HepG2 (cell line): ENCODE data around the gene SLC35B2. TPM values are rescaled to one million over a fixed set of nuclear protein-coding genes. Genes with fewer than 3 reads are reported as not detected.

Experiments used
- DNMT3B ChIP-seq: conservative IDR thresholded peaks from 2 replicates; pipeline ENCODE4 v1.6.1; 2016; ENCODE audit warnings: missing biosample characterization, control low read depth
- GABPA ChIP-seq, 2 experiments: IDR thresholded peaks; 2 replicates each; pipeline ENCODE4 v1.6.1; 2011 to 2016; ENCODE audit warnings: low read depth in 2 of 2, low read length in 1 of 2, missing biosample characterization in 1 of 2, missing genetic modification characterization in 1 of 2
- MATR3 ChIP-seq: sonication (generic); formaldehyde crosslinking; IDR thresholded peaks from 2 replicates; pipeline ENCODE4 v1.4.0; 2020; ENCODE audit warnings: missing genetic modification reagents
- PHF21A ChIP-seq: sonication (generic); formaldehyde crosslinking; IDR thresholded peaks from 2 replicates; pipeline ENCODE4 v1.5.0; 2020; ENCODE audit warnings: mild to moderate bottlenecking, missing genetic modification reagents
- SIX1 ChIP-seq: sonication (generic); formaldehyde crosslinking; IDR thresholded peaks from 2 replicates; pipeline ENCODE4 v1.4.0; 2020; ENCODE audit warnings: missing genetic modification reagents, borderline replicate concordance
- SIX4 ChIP-seq: sonication (generic); formaldehyde crosslinking; IDR thresholded peaks from 2 replicates; pipeline ENCODE4 v1.4.0; 2020; ENCODE audit warnings: missing genetic modification reagents
- SRF ChIP-seq: IDR thresholded peaks from 2 replicates; pipeline ENCODE4 v1.6.1; 2011; ENCODE audit warnings: mild to moderate bottlenecking, low read depth, low read length, moderate library complexity
- SRSF4 ChIP-seq: fragments of 200-400 bp; formaldehyde crosslinking; IDR thresholded peaks from one replicate; pipeline ENCODE4 v1.6.1; 2018; ENCODE audit warnings: mild to moderate bottlenecking, low read depth, low read length, moderate library complexity; ENCODE audit not compliant: poor library complexity, severe bottlenecking
- THYN1 ChIP-seq: sonication (generic); formaldehyde crosslinking; IDR thresholded peaks from 2 replicates; pipeline ENCODE4 v1.8.1; 2023; ENCODE audit warnings: low read depth, mild to moderate bottlenecking, moderate library complexity, missing genetic modification reagents, borderline replicate concordance
- U2AF1 ChIP-seq: fragments of 200-400 bp; formaldehyde crosslinking; optimal IDR thresholded peaks from 2 replicates; pipeline ENCODE3; 2017; ENCODE audit warnings: mild to moderate bottlenecking, low read depth, low read length
- ZMYM4 ChIP-seq: sonication (generic); formaldehyde crosslinking; IDR thresholded peaks from 2 replicates; pipeline ENCODE4 v1.8.1; 2023; ENCODE audit warnings: mild to moderate bottlenecking, missing genetic modification reagents
- ZNF282 ChIP-seq: fragments of 450-650 bp; IDR thresholded peaks from 2 replicates; pipeline ENCODE4 v1.6.1; 2018; ENCODE audit not compliant: partially characterized antibody
- ZNF432 ChIP-seq: sonication (generic); formaldehyde crosslinking; IDR thresholded peaks from 2 replicates; pipeline ENCODE4 v1.5.0; 2020; ENCODE audit warnings: missing genetic modification reagents, mild to moderate bottlenecking, borderline replicate concordance
- ZNF652 ChIP-seq: IDR thresholded peaks from 2 replicates; pipeline ENCODE4 v1.6.1; 2016; ENCODE audit warnings: low read depth, borderline replicate concordance
- ZSCAN21 ChIP-seq: sonication (generic); formaldehyde crosslinking; IDR thresholded peaks from 2 replicates; pipeline ENCODE4 v1.8.0; 2022; ENCODE audit warnings: mild to moderate bottlenecking, missing genetic modification reagents, moderate library complexity, borderline replicate concordance
- polyA plus RNA-seq, 8 experiments: library from polyadenylated mRNA; depleted of rRNA in 3 of 8; stranded (reverse) in 7 of 8; unstranded in 1 of 8; fragments of >200 nt; fragmentation: Illumina TruSeq in 4 of 8; extraction: Trizol in 4 of 8; gene quantifications; 2 replicates each; pipeline versions ENCODE4 v1.2.1 to v1.2.3, GENCODE V29; 2011 to 2016; ENCODE audit warnings: low read depth in 4 of 8, missing spikeins in 1 of 8, mixed read lengths in 1 of 8; ENCODE audit not compliant: insufficient read depth in 1 of 8
- total RNA-seq, 5 experiments: library from RNA; depleted of rRNA; stranded (reverse); fragments of >200 nt; fragmentation: Illumina TruSeq; extraction: Trizol; gene quantifications; 2 replicates each; pipeline ENCODE4 v1.2.3, GENCODE V29; 2016; ENCODE audit warnings: low read depth in 1 of 5
- TF ChIP-seq, protein P1 (sequence below): sonication (generic); formaldehyde crosslinking; IDR thresholded peaks from 2 replicates; pipeline ENCODE4 v1.9.0; 2021; ENCODE audit warnings: missing genetic modification reagents, borderline replicate concordance
- TF ChIP-seq, protein P2 (sequence below): sonication (generic); formaldehyde crosslinking; IDR thresholded peaks from 2 replicates; pipeline ENCODE4 v1.4.0; 2020; ENCODE audit warnings: missing genetic modification reagents
- TF ChIP-seq, protein P3 (sequence below): sonication (generic); formaldehyde crosslinking; IDR thresholded peaks from 2 replicates; pipeline ENCODE4 v1.5.0; 2020; ENCODE audit warnings: missing genetic modification reagents
- TF ChIP-seq, protein P4 (sequence below): sonication (generic); formaldehyde crosslinking; IDR thresholded peaks from 2 replicates; pipeline ENCODE4 v1.4.0; 2020; ENCODE audit warnings: mild to moderate bottlenecking, missing genetic modification reagents

The SLC35B2 gene
- total and polyA plus RNA-seq, 2 of the 13 experiments (the other 11 are each of a cell fraction or from before 2014, with no cell fraction given), result 61.1 to 148 TPM

DNA sequence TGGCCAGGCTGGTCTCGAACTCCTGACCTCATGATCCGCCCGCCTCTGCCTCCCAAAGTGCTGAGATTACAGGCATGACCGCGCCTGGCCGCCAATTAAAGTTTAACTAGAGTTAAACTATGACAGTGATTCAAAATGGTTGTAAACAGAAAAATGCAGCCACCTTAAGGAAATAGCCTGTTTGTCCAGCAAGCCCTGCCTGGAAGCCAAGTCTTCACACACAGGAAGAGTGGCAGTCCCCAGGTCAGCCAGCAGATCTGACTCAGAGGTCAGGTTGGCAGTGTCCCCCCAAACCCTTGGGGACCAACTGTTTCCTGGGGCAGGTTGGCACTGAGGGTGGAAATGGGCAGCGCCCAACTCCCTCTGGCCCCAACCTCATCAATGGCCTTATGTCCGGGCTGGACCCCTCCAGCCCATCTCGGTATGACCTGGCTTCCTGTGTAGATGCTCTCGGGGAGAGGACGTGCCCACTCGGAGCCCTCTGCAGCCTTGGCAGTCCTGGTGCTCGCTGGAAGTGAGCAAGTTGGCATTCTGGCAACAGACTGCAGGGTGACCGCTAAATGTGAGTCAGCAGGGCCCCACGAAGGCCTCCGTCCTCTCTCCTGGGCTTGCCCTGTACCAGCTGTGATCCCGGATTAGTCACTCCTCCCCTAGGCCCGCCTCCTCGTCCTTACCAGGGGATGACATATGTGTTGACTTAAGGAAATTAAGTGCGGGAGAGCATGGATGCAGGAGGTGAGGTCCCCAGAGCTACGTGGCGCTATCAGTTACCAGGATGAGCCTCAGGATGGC, 20.1 kb downstream of the SLC35B2 start (continued):
- TF ChIP-seq SIX4 (CRISPR knock-in tag), result no peak
- peak; percentile 86 for TF ChIP-seq ZSCAN21 (CRISPR knock-in tag)
- TF ChIP-seq ZMYM4 (CRISPR knock-in tag), result no peak
- TF ChIP-seq, protein P1, sequence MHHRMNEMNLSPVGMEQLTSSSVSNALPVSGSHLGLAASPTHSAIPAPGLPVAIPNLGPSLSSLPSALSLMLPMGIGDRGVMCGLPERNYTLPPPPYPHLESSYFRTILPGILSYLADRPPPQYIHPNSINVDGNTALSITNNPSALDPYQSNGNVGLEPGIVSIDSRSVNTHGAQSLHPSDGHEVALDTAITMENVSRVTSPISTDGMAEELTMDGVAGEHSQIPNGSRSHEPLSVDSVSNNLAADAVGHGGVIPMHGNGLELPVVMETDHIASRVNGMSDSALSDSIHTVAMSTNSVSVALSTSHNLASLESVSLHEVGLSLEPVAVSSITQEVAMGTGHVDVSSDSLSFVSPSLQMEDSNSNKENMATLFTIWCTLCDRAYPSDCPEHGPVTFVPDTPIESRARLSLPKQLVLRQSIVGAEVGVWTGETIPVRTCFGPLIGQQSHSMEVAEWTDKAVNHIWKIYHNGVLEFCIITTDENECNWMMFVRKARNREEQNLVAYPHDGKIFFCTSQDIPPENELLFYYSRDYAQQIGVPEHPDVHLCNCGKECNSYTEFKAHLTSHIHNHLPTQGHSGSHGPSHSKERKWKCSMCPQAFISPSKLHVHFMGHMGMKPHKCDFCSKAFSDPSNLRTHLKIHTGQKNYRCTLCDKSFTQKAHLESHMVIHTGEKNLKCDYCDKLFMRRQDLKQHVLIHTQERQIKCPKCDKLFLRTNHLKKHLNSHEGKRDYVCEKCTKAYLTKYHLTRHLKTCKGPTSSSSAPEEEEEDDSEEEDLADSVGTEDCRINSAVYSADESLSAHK (CRISPR knock-in tag), result no peak
- TF ChIP-seq THYN1 (CRISPR knock-in tag), result no peak
- TF ChIP-seq U2AF1, result no peak
- no peak for TF ChIP-seq MATR3 (CRISPR knock-in tag)
- TF ChIP-seq PHF21A (CRISPR knock-in tag), result no peak
- TF ChIP-seq GABPA (IDR thresholded peaks at IDR 0.05; ENCODE audit: low read depth, low read length), result no peak
- TF ChIP-seq GABPA (CRISPR knock-in tag; IDR thresholded peaks at IDR 0.05; ENCODE audit: low read depth), result no peak
- TF ChIP-seq SRSF4, result no peak
- TF ChIP-seq, protein P2, sequence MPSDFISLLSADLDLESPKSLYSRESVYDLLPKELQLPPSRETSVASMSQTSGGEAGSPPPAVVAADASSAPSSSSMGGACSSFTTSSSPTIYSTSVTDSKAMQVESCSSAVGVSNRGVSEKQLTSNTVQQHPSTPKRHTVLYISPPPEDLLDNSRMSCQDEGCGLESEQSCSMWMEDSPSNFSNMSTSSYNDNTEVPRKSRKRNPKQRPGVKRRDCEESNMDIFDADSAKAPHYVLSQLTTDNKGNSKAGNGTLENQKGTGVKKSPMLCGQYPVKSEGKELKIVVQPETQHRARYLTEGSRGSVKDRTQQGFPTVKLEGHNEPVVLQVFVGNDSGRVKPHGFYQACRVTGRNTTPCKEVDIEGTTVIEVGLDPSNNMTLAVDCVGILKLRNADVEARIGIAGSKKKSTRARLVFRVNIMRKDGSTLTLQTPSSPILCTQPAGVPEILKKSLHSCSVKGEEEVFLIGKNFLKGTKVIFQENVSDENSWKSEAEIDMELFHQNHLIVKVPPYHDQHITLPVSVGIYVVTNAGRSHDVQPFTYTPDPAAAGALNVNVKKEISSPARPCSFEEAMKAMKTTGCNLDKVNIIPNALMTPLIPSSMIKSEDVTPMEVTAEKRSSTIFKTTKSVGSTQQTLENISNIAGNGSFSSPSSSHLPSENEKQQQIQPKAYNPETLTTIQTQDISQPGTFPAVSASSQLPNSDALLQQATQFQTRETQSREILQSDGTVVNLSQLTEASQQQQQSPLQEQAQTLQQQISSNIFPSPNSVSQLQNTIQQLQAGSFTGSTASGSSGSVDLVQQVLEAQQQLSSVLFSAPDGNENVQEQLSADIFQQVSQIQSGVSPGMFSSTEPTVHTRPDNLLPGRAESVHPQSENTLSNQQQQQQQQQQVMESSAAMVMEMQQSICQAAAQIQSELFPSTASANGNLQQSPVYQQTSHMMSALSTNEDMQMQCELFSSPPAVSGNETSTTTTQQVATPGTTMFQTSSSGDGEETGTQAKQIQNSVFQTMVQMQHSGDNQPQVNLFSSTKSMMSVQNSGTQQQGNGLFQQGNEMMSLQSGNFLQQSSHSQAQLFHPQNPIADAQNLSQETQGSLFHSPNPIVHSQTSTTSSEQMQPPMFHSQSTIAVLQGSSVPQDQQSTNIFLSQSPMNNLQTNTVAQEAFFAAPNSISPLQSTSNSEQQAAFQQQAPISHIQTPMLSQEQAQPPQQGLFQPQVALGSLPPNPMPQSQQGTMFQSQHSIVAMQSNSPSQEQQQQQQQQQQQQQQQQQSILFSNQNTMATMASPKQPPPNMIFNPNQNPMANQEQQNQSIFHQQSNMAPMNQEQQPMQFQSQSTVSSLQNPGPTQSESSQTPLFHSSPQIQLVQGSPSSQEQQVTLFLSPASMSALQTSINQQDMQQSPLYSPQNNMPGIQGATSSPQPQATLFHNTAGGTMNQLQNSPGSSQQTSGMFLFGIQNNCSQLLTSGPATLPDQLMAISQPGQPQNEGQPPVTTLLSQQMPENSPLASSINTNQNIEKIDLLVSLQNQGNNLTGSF (CRISPR knock-in tag), result no peak
- TF ChIP-seq ZNF652 (CRISPR knock-in tag), result no peak
- no peak for TF ChIP-seq ZNF282
- 0 out of 2 replicates have a peak, but pooled peaks have one; percentile 22 for TF ChIP-seq DNMT3B
- no peak for TF ChIP-seq SRF
- TF ChIP-seq, protein P3, sequence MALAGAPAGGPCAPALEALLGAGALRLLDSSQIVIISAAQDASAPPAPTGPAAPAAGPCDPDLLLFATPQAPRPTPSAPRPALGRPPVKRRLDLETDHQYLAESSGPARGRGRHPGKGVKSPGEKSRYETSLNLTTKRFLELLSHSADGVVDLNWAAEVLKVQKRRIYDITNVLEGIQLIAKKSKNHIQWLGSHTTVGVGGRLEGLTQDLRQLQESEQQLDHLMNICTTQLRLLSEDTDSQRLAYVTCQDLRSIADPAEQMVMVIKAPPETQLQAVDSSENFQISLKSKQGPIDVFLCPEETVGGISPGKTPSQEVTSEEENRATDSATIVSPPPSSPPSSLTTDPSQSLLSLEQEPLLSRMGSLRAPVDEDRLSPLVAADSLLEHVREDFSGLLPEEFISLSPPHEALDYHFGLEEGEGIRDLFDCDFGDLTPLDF, result no peak
- TF ChIP-seq, protein P4, sequence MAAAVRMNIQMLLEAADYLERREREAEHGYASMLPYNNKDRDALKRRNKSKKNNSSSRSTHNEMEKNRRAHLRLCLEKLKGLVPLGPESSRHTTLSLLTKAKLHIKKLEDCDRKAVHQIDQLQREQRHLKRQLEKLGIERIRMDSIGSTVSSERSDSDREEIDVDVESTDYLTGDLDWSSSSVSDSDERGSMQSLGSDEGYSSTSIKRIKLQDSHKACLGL, result 0 out of 2 replicates have a peak, but pooled peaks have one; percentile 53
- TF ChIP-seq ZNF432 (CRISPR knock-in tag), result no peak
- TF ChIP-seq SIX1, result no peak
